ENCODE data around the gene SLC5A6. TPM values are rescaled to one million over a fixed set of nuclear protein-coding genes. Genes with fewer than 3 reads are reported as not detected.
A peak's percentile ranks its signal among the peaks of the same experiment; 100 is the strongest.
"Not testable (repeated sequence)": the region's sequence is repeated elsewhere in the genome, so short reads cannot be mapped to it uniquely, and the experiment has no call there.

SLC5A6 gene
- total RNA-seq, 1 donor from 2014 or later: 22.6 TPM

GRCh38 chr2:27211241-27211942, 676 bp downstream of the SLC5A6 start:
- ATAC-seq: peak; percentile 2
- DNase-seq (ENCODE audit: low spot score): no peak
- intact Hi-C loops (cut with DNase I): loop anchor here (5.0 kb wide), 1 partner anchor 874 kb away; no protein-coding TSS in a partner anchor

- intact Hi-C loops (cut with DNase I): loop anchor here (5.0 kb wide), 1 partner anchor 873 kb away; no protein-coding TSS in a partner anchor
- DNase-seq (ENCODE audit: low spot score): no peak
- no peak for ATAC-seq
These were observed 2.3 kb downstream of the SLC5A6 start for GRCh38 chr2:27209621-27210401.

- no peak for DNase-seq (ENCODE audit: low spot score)
- ATAC-seq: no peak
- intact Hi-C loops (cut with DNase I): no loop called here
These were observed 3.5 kb downstream of the SLC5A6 start for GRCh38 chr2:27208486-27209050.

DNA sequence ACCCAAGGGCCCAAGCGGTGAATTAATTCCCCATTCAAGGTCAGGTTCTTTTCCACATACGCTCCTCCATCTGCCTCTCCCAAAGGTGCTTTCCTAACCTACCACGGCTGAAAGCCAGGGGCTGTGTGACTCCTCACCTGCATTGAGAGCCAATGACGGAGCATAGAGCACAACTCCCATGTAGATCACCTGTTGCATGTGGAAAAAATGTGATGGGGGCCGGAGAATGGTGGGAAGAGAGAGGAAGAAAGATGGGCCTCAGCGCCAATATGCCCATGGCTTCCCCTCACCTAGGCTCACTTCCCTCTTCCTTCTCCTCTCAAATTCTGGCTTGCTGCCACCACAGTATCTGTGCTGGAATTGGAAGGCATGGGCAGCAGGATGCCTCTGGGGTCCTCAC, 5.7 kb downstream of the SLC5A6 start:
- intact Hi-C loops (cut with DNase I): no loop called here
- no peak for ATAC-seq
- DNase-seq (ENCODE audit: low spot score): no peak

DNA sequence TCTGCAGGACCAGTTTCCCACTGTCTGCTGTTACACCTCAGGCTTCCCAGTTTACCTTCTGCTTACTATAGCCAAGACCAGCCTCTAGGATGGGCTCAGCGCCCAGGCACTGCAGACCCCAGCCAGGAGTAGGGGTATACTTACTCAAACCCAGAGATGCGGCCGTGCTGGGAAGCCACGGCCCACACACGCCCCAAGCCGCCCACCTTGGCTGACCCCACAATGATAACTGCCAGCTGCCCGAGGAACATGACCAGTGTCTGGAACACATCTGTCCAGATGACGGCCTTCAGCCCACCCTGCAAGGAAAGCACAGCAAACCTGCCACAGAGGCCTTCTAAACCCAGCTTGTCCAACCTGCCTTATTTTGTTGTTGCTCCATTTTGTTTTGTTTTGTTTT, 6.9 kb downstream of the SLC5A6 start:
- intact Hi-C loops (cut with DNase I): no loop called here
- no peak for DNase-seq (ENCODE audit: low spot score)
- no peak for ATAC-seq

- intact Hi-C loops (cut with DNase I): no loop called here
- DNase-seq (ENCODE audit: low spot score): peak; percentile 38
- no peak for ATAC-seq
These were observed 7.5 kb downstream of the SLC5A6 start for GRCh38 chr2:27204566-27204965.

DNA sequence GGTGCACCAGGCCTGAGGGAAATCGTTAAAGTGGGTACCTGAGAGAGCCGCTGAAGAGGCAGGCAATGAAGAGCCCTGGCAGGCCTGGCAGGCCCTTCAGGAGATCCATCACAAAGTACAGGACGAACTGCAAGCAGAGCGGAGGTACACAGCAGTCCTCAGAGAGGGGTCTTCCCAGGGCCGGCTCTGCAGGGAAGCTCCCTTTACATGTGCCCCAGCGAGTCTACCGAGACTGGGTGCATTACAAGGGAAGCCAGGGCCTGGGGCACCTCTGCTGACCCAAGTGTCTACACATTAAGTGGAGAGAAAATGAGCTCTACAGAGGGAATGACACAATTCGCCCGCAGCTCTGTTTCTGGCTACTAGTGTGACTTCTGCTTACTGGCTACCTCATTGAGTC, 8.3 kb downstream of the SLC5A6 start:
- DNase-seq (ENCODE audit: low spot score) (peak; percentile 33), ATAC-seq (no peak)
- intact Hi-C loops (cut with DNase I): no loop called here

GRCh38 chr2:27202854-27203253, 9.2 kb downstream of the SLC5A6 start:
- intact Hi-C loops (cut with DNase I): no loop called here
- ATAC-seq: no peak
- DNase-seq (ENCODE audit: low spot score): peak; percentile 18

- intact Hi-C loops (cut with DNase I): no loop called here
- ATAC-seq (no peak), DNase-seq (ENCODE audit: low spot score) (peak; percentile 21)
These were observed 10.4 kb downstream of the SLC5A6 start for GRCh38 chr2:27201675-27202074.

GRCh38 chr2:27199241-27199640, 12.8 kb downstream of the SLC5A6 start:
- intact Hi-C loops (cut with DNase I): no loop called here
- DNase-seq (ENCODE audit: low spot score) (peak; percentile 25), ATAC-seq (no peak)

DNA sequence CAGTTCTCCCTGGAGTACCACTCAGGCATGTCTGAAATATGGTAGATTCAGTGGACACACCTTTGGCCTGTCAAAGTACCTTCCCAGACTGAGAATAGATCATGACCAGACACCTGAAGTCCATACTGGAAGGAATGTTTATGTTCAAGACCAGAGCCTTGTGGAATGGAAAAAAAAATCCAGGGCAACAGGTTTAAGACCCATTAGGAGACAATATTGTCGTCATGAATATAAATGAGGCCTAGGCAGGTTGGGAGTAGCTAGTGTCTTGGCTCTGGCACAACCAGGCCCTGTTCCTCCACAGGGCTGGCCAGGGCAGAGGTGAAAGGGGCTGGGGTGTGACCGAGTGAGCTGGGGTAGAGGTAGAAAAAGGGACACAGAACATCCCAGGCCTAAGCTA, 13.4 kb downstream of the SLC5A6 start:
- ATAC-seq: no peak
- intact Hi-C loops (cut with DNase I): no loop called here

DNA sequence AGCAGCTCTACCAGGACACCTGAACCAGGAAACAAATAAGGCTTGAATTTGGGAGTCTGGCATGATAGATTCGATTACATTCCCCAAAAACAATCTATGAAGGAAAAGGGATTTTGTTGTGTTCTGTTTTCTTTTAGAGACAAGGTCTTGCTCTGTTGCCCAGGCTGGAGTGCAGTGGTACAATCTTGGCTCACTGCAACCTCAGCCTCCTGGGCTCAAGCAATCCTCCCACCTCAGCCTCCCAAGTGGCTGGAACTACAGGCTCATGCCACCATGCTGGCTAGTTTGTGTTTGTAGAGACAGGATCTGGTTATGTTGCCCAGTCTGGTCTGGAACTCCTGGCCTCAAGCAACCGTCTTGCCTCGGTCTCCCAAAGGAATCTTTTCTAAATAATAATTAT, 14.0 kb downstream of the SLC5A6 start:
- DNase-seq (ENCODE audit: low spot score): peak; percentile 8
- intact Hi-C loops (cut with DNase I); ATAC-seq: not testable (repeated sequence)

More for the DNA sequence above, 13.4 kb downstream of the SLC5A6 start:
- peak; percentile 34 for DNase-seq (ENCODE audit: low spot score)

DNA sequence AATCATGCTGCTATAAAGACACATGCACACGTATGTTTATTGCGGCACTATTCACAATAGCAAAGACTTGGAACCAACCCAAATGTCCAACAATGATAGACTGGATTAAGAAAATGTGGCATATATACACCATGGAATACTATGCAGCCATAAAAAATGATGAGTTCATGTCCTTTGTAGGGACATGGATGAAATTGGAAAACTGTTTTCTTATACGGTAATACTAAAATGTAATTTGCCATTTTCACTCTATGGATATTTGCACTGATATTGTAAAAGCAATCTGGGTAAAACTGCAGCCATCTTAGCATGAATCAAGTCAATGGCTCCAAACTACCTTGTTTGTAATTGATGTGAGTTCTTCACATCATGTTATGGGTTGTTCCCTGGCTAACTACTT, 16.3 kb downstream of the SLC5A6 start:
- ATAC-seq; DNase-seq (ENCODE audit: low spot score); intact Hi-C loops (cut with DNase I): not testable (repeated sequence)

DNA sequence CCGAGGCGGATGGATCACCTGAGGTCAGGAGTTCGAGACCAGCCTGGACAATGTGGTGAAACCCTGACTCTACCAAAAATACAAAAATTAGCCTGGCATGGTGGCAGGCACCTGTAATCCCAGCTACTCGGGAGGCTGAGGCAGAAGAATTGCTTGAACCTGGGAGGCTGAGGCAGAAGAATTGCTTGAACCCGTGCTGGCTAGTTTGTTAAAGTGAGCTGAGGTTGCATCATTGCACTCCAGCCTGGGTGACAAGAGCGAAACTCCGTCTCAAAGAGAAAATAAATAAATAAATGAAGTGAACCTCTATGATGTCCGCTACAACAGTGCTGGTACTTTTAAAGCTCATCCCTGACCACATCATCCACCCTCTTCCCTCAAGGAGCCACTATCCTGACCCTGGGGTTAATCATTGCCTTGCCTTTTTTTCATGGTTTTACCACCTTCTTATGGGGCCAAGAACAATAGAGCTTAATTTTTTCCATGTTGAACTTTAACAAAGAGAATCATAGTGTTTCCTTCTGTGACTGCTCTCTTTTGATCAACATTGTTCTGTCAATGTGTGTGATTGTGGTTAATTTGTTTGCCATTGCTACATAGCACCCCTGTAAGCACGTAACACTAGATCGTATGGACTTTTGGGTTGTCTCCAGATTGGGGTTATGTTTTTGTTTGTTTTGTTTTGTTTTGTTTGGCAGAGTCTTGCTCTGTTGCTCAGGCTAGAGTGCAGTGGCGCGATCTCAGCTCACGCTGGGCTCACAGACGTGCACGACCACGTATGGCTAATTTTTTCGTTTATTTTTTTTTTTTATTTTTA, 17.3 kb downstream of the SLC5A6 start:
- ATAC-seq (peak; percentile 76), DNase-seq (ENCODE audit: low spot score) (no peak)
- intact Hi-C loops (cut with DNase I): no loop called here

- ATAC-seq (peak; percentile 78), DNase-seq (ENCODE audit: low spot score) (peak; percentile 64)
- intact Hi-C loops (cut with DNase I): no loop called here
These were observed 20.8 kb downstream of the SLC5A6 start for GRCh38 chr2:27191070-27191829.

- DNase-seq (ENCODE audit: low spot score): no peak
- intact Hi-C loops (cut with DNase I): no loop called here
- ATAC-seq: no peak
These were observed 22.1 kb downstream of the SLC5A6 start for GRCh38 chr2:27189989-27190388.

- DNase-seq (ENCODE audit: low spot score): peak; percentile 33
- intact Hi-C loops (cut with DNase I): no loop called here
- no peak for ATAC-seq
These were observed 25.3 kb downstream of the SLC5A6 start for GRCh38 chr2:27186613-27187345.
